Measurements from ENCODE around the gene MORF4L2. TPM values are rescaled to one million over a fixed set of nuclear protein-coding genes. Genes with fewer than 3 reads are reported as not detected.

The MORF4L2 gene
- polyA plus RNA-seq, result 10 to 100 TPM; 55.3 to 76.9 (median 67.8) TPM

GRCh38 chrX:103686199-103687072 lies at the start of gene MORF4L2:
MORF4L2 (minus strand) TSS chrX:103686699; CDS start chrX:103677027, 9,672 bp downstream.
- peaks cover 0 to 5% (median 3%) of the 10 kb centered on the region in 3 donors for H3K36me3 Mint-ChIP-seq
- peak within 1 kb of the TSS in 5 of 6 donors; percentile 55 to 92 (median 80) for H3K27ac Mint-ChIP-seq
- peak within 1 kb of the TSS in 1 of 5 donors; percentile 76 for H3K4me3 Mint-ChIP-seq
- H3K9me3 Mint-ChIP-seq, result no peaks in the 10 kb centered on the region
- DNase-seq, result peak; percentile 87 to 92 (median 92)
- H3K27me3 Mint-ChIP-seq (ENCODE audit: low read depth in 3 of 3), result no peaks in the 10 kb centered on the region
- H3K4me1 Mint-ChIP-seq, result peaks cover 3 to 10% of the 10 kb centered on the region in 2 donors

GRCh38 chrX:103734125-103734760 lies 47.7 kb upstream of the MORF4L2 start:
- no peak overlapping the region for H3K4me3 Mint-ChIP-seq
- no peak for DNase-seq
- no peaks in the 10 kb centered on the region for H3K9me3 Mint-ChIP-seq
- H3K4me1 Mint-ChIP-seq, result peaks cover 7 to 9% of the 10 kb centered on the region in 2 donors
- H3K36me3 Mint-ChIP-seq, result no peaks in the 10 kb centered on the region
- H3K27me3 Mint-ChIP-seq (ENCODE audit: low read depth in 3 of 3), result peaks cover 4 to 15% (median 5%) of the 10 kb centered on the region in 3 donors
- H3K27ac Mint-ChIP-seq, result no peak overlapping the region

GRCh38 chrX:103733017-103733416 lies 46.5 kb upstream of the MORF4L2 start:
- H3K36me3 Mint-ChIP-seq, result no peaks in the 10 kb centered on the region
- peaks cover 7 to 9% of the 10 kb centered on the region in 2 donors for H3K4me1 Mint-ChIP-seq
- H3K27ac Mint-ChIP-seq, result no peak overlapping the region
- DNase-seq, result no peak
- H3K4me3 Mint-ChIP-seq, result no peak overlapping the region
- H3K9me3 Mint-ChIP-seq, result no peaks in the 10 kb centered on the region
- H3K27me3 Mint-ChIP-seq (ENCODE audit: low read depth in 3 of 3), result peaks cover 5 to 14% (median 6%) of the 10 kb centered on the region in 3 donors

- Mint-ChIP-seq H3K27me3 (ENCODE audit: low read depth in 3 of 3) (peaks cover 5 to 14% (median 6%) of the 10 kb centered on the region in 3 donors), H3K4me3 (no peak overlapping the region), H3K27ac (peak overlapping the region in 1 of 6 donors; percentile 12)
Measured at GRCh38 chrX:103730796-103731493, 44.4 kb upstream of the MORF4L2 start.

GRCh38 chrX:103730147-103730795 lies 43.8 kb upstream of the MORF4L2 start:
- Mint-ChIP-seq H3K4me3 (no peak overlapping the region), H3K36me3 (no peaks in the 10 kb centered on the region), H3K4me1 (peaks cover 7 to 9% of the 10 kb centered on the region in 2 donors), H3K9me3 (no peaks in the 10 kb centered on the region), H3K27ac (peak overlapping the region in 1 of 6 donors; percentile 12), H3K27me3 (ENCODE audit: low read depth in 3 of 3) (peaks cover 5 to 14% (median 6%) of the 10 kb centered on the region in 3 donors)
- no peak for DNase-seq

More at GRCh38 chrX:103730796-103731493, 44.4 kb upstream of the MORF4L2 start:
- no peaks in the 10 kb centered on the region for H3K36me3 Mint-ChIP-seq
- peaks cover 7 to 9% of the 10 kb centered on the region in 2 donors for H3K4me1 Mint-ChIP-seq
- H3K9me3 Mint-ChIP-seq, result no peaks in the 10 kb centered on the region
- DNase-seq, result no peak

- Mint-ChIP-seq H3K27ac (no peak overlapping the region), H3K4me1 (peaks cover 7 to 9% of the 10 kb centered on the region in 2 donors), H3K36me3 (no peaks in the 10 kb centered on the region), H3K27me3 (ENCODE audit: low read depth in 3 of 3) (peaks cover 2 to 9% (median 6%) of the 10 kb centered on the region in 3 donors), H3K4me3 (no peak overlapping the region), H3K9me3 (no peaks in the 10 kb centered on the region)
- DNase-seq, result no peak
Measured at GRCh38 chrX:103729015-103729414, 42.5 kb upstream of the MORF4L2 start.

- peaks cover 7 to 9% of the 10 kb centered on the region in 2 donors for H3K4me1 Mint-ChIP-seq
Measured at GRCh38 chrX:103727115-103727514, 40.6 kb upstream of the MORF4L2 start.

GRCh38 chrX:103726477-103726876 lies 40.0 kb upstream of the MORF4L2 start:
- H3K9me3 Mint-ChIP-seq, result no peaks in the 10 kb centered on the region
- no peak overlapping the region for H3K27ac Mint-ChIP-seq
- no peaks in the 10 kb centered on the region for H3K36me3 Mint-ChIP-seq
- DNase-seq, result no peak
- no peak overlapping the region for H3K4me3 Mint-ChIP-seq
- H3K27me3 Mint-ChIP-seq (ENCODE audit: low read depth in 3 of 3), result peaks cover 2 to 8% (median 6%) of the 10 kb centered on the region in 3 donors
- peaks cover 7 to 9% of the 10 kb centered on the region in 2 donors for H3K4me1 Mint-ChIP-seq

More at GRCh38 chrX:103727115-103727514, 40.6 kb upstream of the MORF4L2 start:
- no peak overlapping the region for H3K27ac Mint-ChIP-seq
- no peak overlapping the region for H3K4me3 Mint-ChIP-seq
- no peak for DNase-seq
- H3K27me3 Mint-ChIP-seq (ENCODE audit: low read depth in 3 of 3), result peaks cover 2 to 8% (median 6%) of the 10 kb centered on the region in 3 donors
- H3K36me3 Mint-ChIP-seq, result no peaks in the 10 kb centered on the region
- no peaks in the 10 kb centered on the region for H3K9me3 Mint-ChIP-seq

- no peak overlapping the region for H3K27ac Mint-ChIP-seq
- H3K27me3 Mint-ChIP-seq (ENCODE audit: low read depth in 3 of 3), result peaks cover 0 to 3% (median 0%) of the 10 kb centered on the region in 3 donors
- no peaks in the 10 kb centered on the region for H3K36me3 Mint-ChIP-seq
- no peak overlapping the region for H3K4me3 Mint-ChIP-seq
- H3K9me3 Mint-ChIP-seq, result no peaks in the 10 kb centered on the region
- DNase-seq, result no peak
- H3K4me1 Mint-ChIP-seq, result no peaks in the 10 kb centered on the region
Measured at GRCh38 chrX:103722505-103722904, 36.0 kb upstream of the MORF4L2 start.

- Mint-ChIP-seq H3K4me3 (no peak overlapping the region), H3K4me1 (no peaks in the 10 kb centered on the region), H3K27me3 (ENCODE audit: low read depth in 3 of 3) (peaks cover 0 to 4% (median 3%) of the 10 kb centered on the region in 3 donors), H3K27ac (no peak overlapping the region), H3K36me3 (no peaks in the 10 kb centered on the region), H3K9me3 (no peaks in the 10 kb centered on the region)
- no peak for DNase-seq
Measured at GRCh38 chrX:103718120-103718519, 31.6 kb upstream of the MORF4L2 start.

GRCh38 chrX:103716962-103717361 lies 30.5 kb upstream of the MORF4L2 start:
- no peaks in the 10 kb centered on the region for H3K9me3 Mint-ChIP-seq
- peaks cover 0 to 4% (median 0%) of the 10 kb centered on the region in 3 donors for H3K27me3 Mint-ChIP-seq (ENCODE audit: low read depth in 3 of 3)
- DNase-seq, result no peak
- no peak overlapping the region for H3K4me3 Mint-ChIP-seq
- H3K27ac Mint-ChIP-seq, result no peak overlapping the region
- H3K36me3 Mint-ChIP-seq, result no peaks in the 10 kb centered on the region
- no peaks in the 10 kb centered on the region for H3K4me1 Mint-ChIP-seq

- H3K4me3 Mint-ChIP-seq, result no peak within 1 kb of the TSS
- H3K27me3 Mint-ChIP-seq (ENCODE audit: low read depth in 3 of 3), result peaks cover 3 to 9% (median 8%) of the 10 kb centered on the region in 3 donors
- no peaks in the 10 kb centered on the region for H3K4me1 Mint-ChIP-seq
- H3K36me3 Mint-ChIP-seq, result no peaks in the 10 kb centered on the region
- no peak within 1 kb of the TSS for H3K27ac Mint-ChIP-seq
- no peaks in the 10 kb centered on the region for H3K9me3 Mint-ChIP-seq
- DNase-seq, result no peak
Measured at GRCh38 chrX:103710609-103711008, 24.1 kb upstream of the MORF4L2 start, which contains the start of gene TMEM31. TMEM31 (plus strand) TSS chrX:103710909; CDS start chrX:103712259, 1,350 bp downstream.

- no peak for DNase-seq
- Mint-ChIP-seq H3K4me3 (no peak overlapping the region), H3K4me1 (no peaks in the 10 kb centered on the region), H3K36me3 (no peaks in the 10 kb centered on the region), H3K27me3 (ENCODE audit: low read depth in 3 of 3) (peaks cover 3 to 9% (median 4%) of the 10 kb centered on the region in 3 donors), H3K27ac (no peak overlapping the region), H3K9me3 (no peaks in the 10 kb centered on the region)
Measured at GRCh38 chrX:103704863-103705262, 18.4 kb upstream of the MORF4L2 start.
